Colonic mucosa (tissue), 4 donors: ENCODE data around the gene RNASEH1. TPM values are rescaled to one million over a fixed set of nuclear protein-coding genes. Genes with fewer than 3 reads are reported as not detected.
"Not testable (repeated sequence)": the region's sequence is repeated elsewhere in the genome, so short reads cannot be mapped to it uniquely, and the experiment has no call there.

Experiments
- DNase-seq: peaks from one replicate; pipeline ENCODE4 v3.0.0-alpha.2; 2020
- H3K27ac ChIP-seq: fragments of 200-600 bp; one replicate; pipeline ENCODE4 v1.8.0; 2021
- H3K27me3 ChIP-seq: fragments of 200-600 bp; one replicate; pipeline ENCODE4 v1.8.0; 2021
- H3K36me3 ChIP-seq: fragments of 200-600 bp; one replicate; pipeline ENCODE4 v1.8.0; 2021
- H3K4me1 ChIP-seq: fragments of 200-600 bp; one replicate; pipeline ENCODE4 v1.8.0; 2021; ENCODE audit warnings: mild to moderate bottlenecking
- H3K4me3 ChIP-seq: fragments of 200-600 bp; one replicate; pipeline ENCODE4 v1.8.0; 2021
- H3K9ac ChIP-seq, 2 donors: one replicate each; pipeline ENCODE4 v1.7.0; 2013; ENCODE audit warnings: control low read depth in 2 of 2, low read depth in 2 of 2, low read length in 2 of 2
- H3K9me3 ChIP-seq: fragments of 200-600 bp; one replicate; pipeline ENCODE4 v1.8.0; 2021
- intact Hi-C: fragments of 100-400 bp; cut with DNase I; formaldehyde crosslinking; loops from one replicate; pipeline ENCODE4 v1.14.1; 2022
- total RNA-seq, 2 donors: library from RNA; stranded (reverse); fragmentation: NEBNext Ultra II Directional in 1 of 2; extraction: Animal tissue kit (Norgen Biotek cat#: 25700) in 1 of 2; gene quantifications; one replicate each; pipeline ENCODE4 v1.2.1, GENCODE V29; 2021
- TF ChIP-seq, protein P1 (sequence below): fragments of 200-600 bp; IDR thresholded peaks from one replicate; pipeline ENCODE4 v1.8.0; 2022; ENCODE audit warnings: antibody characterized with exemption, mild to moderate bottlenecking
- donor health status: healthy.
- donor health status: DM: no; HTN: no; CAD: no.
- donor health status: DM: no; HTN: no; CAD: no.

The RNASEH1 gene
- total RNA-seq, 2 donors from 2014 or later, result 13.3 to 18.8 TPM

DNA sequence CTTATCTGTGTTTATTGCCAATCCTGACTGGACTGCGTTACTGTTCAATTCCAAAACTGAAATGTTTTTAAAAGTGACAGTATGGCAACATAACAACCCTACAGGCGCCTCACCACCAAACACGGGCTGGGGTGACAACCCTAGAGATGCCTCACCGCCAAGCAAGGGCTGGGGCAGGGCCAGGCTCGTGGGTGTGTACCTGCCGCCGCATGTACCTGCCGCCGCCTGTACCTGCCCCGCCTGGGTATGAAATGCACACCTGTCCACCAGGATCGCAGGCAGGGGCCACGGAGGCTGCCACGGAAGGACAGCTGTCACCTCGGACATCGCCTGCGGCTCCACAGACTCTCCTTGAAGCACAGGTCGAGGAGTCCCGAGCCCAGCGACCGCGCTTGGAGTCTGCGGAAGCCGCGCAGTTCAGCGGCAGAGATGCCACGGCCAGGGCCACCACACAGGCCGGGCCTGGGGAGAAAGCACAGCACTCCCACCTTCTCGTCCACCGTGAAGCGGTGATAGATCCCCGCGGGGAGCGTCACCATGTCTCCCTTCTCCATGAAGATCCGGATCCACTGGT lies 57.7 kb downstream of the RNASEH1 start:
- H3K27ac ChIP-seq, result no peak overlapping the region
- H3K9ac ChIP-seq, result no peak overlapping the region
- H3K9me3 ChIP-seq, result no peaks in the 10 kb centered on the region
- TF ChIP-seq, protein P1, sequence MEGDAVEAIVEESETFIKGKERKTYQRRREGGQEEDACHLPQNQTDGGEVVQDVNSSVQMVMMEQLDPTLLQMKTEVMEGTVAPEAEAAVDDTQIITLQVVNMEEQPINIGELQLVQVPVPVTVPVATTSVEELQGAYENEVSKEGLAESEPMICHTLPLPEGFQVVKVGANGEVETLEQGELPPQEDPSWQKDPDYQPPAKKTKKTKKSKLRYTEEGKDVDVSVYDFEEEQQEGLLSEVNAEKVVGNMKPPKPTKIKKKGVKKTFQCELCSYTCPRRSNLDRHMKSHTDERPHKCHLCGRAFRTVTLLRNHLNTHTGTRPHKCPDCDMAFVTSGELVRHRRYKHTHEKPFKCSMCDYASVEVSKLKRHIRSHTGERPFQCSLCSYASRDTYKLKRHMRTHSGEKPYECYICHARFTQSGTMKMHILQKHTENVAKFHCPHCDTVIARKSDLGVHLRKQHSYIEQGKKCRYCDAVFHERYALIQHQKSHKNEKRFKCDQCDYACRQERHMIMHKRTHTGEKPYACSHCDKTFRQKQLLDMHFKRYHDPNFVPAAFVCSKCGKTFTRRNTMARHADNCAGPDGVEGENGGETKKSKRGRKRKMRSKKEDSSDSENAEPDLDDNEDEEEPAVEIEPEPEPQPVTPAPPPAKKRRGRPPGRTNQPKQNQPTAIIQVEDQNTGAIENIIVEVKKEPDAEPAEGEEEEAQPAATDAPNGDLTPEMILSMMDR, result no peak
- DNase-seq, result no peak
- intact Hi-C loops, result no loop called here
- peaks cover 7% of the 10 kb centered on the region for H3K36me3 ChIP-seq
- no peaks in the 10 kb centered on the region for H3K27me3 ChIP-seq
- no peaks in the 10 kb centered on the region for H3K4me1 ChIP-seq
- H3K4me3 ChIP-seq, result no peak overlapping the region

DNA sequence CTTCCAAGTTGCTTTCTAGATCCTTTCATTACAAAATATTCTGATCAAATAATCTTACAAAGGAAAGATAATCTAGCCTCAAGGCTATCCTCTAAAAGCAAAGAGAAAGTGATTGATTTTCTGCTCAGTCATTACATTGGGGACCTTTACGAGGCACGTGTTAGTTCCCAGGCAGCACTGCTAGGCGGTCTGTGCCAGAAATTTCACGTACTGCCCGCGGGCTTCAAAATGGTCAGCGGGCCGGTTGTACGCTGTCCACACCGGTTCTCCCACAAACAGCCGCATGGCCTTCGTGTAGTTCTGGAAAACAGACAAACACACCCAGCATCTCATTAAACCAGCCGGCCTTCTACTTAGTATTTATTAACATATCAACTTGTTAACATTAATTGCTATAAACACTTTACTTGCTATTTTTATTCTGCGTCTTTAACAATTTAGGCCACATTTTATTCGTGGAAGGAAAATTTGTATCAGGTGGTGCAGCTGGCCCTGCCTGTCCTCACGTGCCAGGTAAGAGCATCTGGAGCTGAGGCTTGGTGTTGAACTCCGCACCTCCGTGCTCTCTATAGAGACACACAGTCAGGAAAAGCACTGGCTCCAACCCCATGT lies 59.2 kb downstream of the RNASEH1 start:
- no peak for DNase-seq
- no peaks in the 10 kb centered on the region for H3K4me1 ChIP-seq

DNA sequence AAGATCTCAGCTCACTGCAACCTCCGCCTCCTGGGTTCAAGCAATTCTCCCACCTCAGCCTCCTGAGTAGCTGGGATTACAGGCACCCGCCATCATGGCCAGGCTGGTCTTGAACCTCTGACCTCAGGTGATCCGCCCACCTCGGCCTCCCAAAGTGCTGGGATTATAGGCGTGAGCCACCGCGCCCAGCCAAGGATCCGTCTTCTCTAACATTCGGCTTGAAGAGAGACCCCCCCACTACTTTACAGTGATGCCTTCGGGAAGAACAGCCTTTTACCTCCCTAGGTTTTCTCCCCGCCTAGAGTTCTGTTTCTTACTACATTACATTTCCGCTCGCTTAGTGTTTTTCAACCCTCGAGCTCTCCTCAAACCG lies 61.4 kb downstream of the RNASEH1 start:
- not testable (repeated sequence) for H3K36me3 ChIP-seq

More for the DNA sequence above, 59.2 kb downstream of the RNASEH1 start:
- no peaks in the 10 kb centered on the region for H3K27me3 ChIP-seq
- TF ChIP-seq, protein P1, result no peak
- intact Hi-C loops, result no loop called here
- no peak overlapping the region for H3K27ac ChIP-seq
- H3K36me3 ChIP-seq, result peaks cover 7% of the 10 kb centered on the region
- no peaks in the 10 kb centered on the region for H3K9me3 ChIP-seq
- H3K4me3 ChIP-seq, result no peak overlapping the region
- no peak overlapping the region for H3K9ac ChIP-seq

More for the DNA sequence above, 61.4 kb downstream of the RNASEH1 start:
- H3K27me3 ChIP-seq, DNase-seq, H3K27ac ChIP-seq, H3K9ac ChIP-seq, H3K9me3 ChIP-seq, H3K4me3 ChIP-seq, intact Hi-C loops, H3K4me1 ChIP-seq: not testable (repeated sequence)

Other genes starting within 250 kb of the RNASEH1 start
- 10 to 100 TPM; 18.8 to 39.1 TPM for gene EIPR1, start 180.5 kb downstream of the RNASEH1 start, total RNA-seq
- gene TRAPPC12, start 178.6 kb downstream of the RNASEH1 start, total RNA-seq, result 10 to 100 TPM; 59.1 to 91.5 TPM
- gene ADI1, start 38.8 kb downstream of the RNASEH1 start, total RNA-seq, result 10 to 100 TPM; 83.2 to 83.5 TPM
- 1,000 to 10,000 TPM in 1 of 2 donors, 100 to 1,000 TPM in 1; 941 to 1,015 TPM for gene RPS7, start 16.9 kb upstream of the RNASEH1 start, total RNA-seq
- gene COLEC11, start 36.8 kb upstream of the RNASEH1 start, total RNA-seq, result under 1 TPM; 0.47 to 0.80 TPM
- gene ALLC, start 99.9 kb upstream of the RNASEH1 start, total RNA-seq, result not detected
- gene DCDC2C, start 145.2 kb upstream of the RNASEH1 start, total RNA-seq, result not detected